Osteocyte (in vitro differentiated cells): ENCODE results near the gene MORN4. TPM values are rescaled to one million over a fixed set of nuclear protein-coding genes. Genes with fewer than 3 reads are reported as not detected.

Source experiments
- DNase-seq: peaks from one replicate; pipeline ENCODE4 v3.0.0; 2021; ENCODE audit warnings: mixed read lengths; ENCODE audit not compliant: unreplicated experiment; ENCODE audit errors: extremely low spot score
- H3K27ac Mint-ChIP-seq: one replicate; pipeline ENCODE4 v1.8.0; 2021; ENCODE audit warnings: mild to moderate bottlenecking, mixed read lengths; ENCODE audit not compliant: unreplicated experiment
- H3K27me3 Mint-ChIP-seq: one replicate; pipeline ENCODE4 v1.8.0; 2021; ENCODE audit warnings: mixed read lengths; ENCODE audit not compliant: unreplicated experiment
- H3K36me3 Mint-ChIP-seq: one replicate; pipeline ENCODE4 v1.8.0; 2021; ENCODE audit warnings: mixed read lengths; ENCODE audit not compliant: unreplicated experiment
- H3K4me1 Mint-ChIP-seq: one replicate; pipeline ENCODE4 v1.8.0; 2021; ENCODE audit warnings: mixed read lengths; ENCODE audit not compliant: unreplicated experiment
- H3K4me3 Mint-ChIP-seq: one replicate; pipeline ENCODE4 v1.8.0; 2021; ENCODE audit warnings: mild to moderate bottlenecking, moderate library complexity, mixed read lengths; ENCODE audit not compliant: unreplicated experiment
- H3K9me3 Mint-ChIP-seq: one replicate; pipeline ENCODE4 v1.8.0; 2021; ENCODE audit warnings: mixed read lengths; ENCODE audit not compliant: unreplicated experiment
- CTCF ChIP-seq: fragments of 200-600 bp; sonication (generic); IDR thresholded peaks from 2 replicates; pipeline ENCODE4 v1.5.0; 2021; ENCODE audit warnings: antibody characterized with exemption, mild to moderate bottlenecking, moderate library complexity
- long read RNA-seq: library from polyadenylated mRNA; unstranded; transcript quantifications from one replicate; pipeline ENCODE4 v2.0.0, GENCODE V29; 2021
- total RNA-seq: library from RNA; stranded (reverse); gene quantifications from 2 replicates; pipeline ENCODE4 v1.2.1, GENCODE V29; 2021

MORN4 gene
- total RNA-seq, result 13.1 and 13.3 TPM in 2 replicates
- long read RNA-seq, transcript MORN4-201 (5 exons, 2,315 nt), result major isoform, 43 of 59 reads
- long read RNA-seq, partial matches to known transcripts, result 0 of 59 reads
- long read RNA-seq, other reads (novel, unspliced or antisense), result 15 of 59 reads

- Mint-ChIP-seq H3K9me3 (no peaks in the 10 kb centered on the region), H3K4me3 (peak within 1 kb of the TSS; percentile 98), H3K27ac (peak within 1 kb of the TSS; percentile 92), H3K4me1 (peaks cover 16% of the 10 kb centered on the region), H3K36me3 (no peaks in the 10 kb centered on the region), H3K27me3 (no peaks in the 10 kb centered on the region)
- DNase-seq, result peak; percentile 97
- TF ChIP-seq CTCF, result no peak
Observed at GRCh38 chr10:97632949-97633884, at the start of gene MORN4. TSS of gene MORN4 (minus strand) at chr10:97633500. CDS start at chr10:97619653, 13,847 bp downstream.

DNA sequence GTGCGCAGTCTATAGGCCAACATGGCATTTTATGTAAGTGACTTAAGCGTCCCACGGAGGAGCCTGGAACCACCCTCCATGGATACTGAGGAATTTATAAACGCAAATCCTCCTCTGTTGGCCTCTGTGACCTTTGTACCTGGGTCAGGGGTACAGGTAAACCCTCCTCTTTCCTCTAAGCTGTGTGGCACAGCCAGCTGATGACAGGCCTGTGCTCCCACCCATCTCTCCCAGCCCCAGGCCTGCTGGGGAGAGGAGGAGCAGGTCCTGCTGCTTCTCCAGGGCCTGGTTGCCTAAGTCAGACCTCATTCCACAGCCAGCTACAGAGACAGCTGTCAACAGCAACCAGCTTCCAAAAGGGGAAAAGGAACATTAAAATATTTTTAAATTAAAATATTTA is 48.7 kb upstream of the MORN4 start:
- TF ChIP-seq CTCF, result no peak
- Mint-ChIP-seq H3K9me3 (no peaks in the 10 kb centered on the region), H3K4me3 (no peak overlapping the region), H3K27ac (no peak overlapping the region), H3K27me3 (no peaks in the 10 kb centered on the region), H3K4me1 (peaks cover 34% of the 10 kb centered on the region), H3K36me3 (peaks cover 4% of the 10 kb centered on the region)
- no peak for DNase-seq

GRCh38 chr10:97679594-97679993 is 46.3 kb upstream of the MORN4 start:
- no peak overlapping the region for H3K27ac Mint-ChIP-seq
- DNase-seq, result no peak
- H3K36me3 Mint-ChIP-seq, result peaks cover 8% of the 10 kb centered on the region
- no peak overlapping the region for H3K4me3 Mint-ChIP-seq
- TF ChIP-seq CTCF, result no peak
- no peaks in the 10 kb centered on the region for H3K9me3 Mint-ChIP-seq
- H3K27me3 Mint-ChIP-seq, result no peaks in the 10 kb centered on the region
- peaks cover 12% of the 10 kb centered on the region for H3K4me1 Mint-ChIP-seq

GRCh38 chr10:97676770-97677581 is 43.7 kb upstream of the MORN4 start:
- Mint-ChIP-seq H3K27ac (no peak overlapping the region), H3K36me3 (peaks cover 26% of the 10 kb centered on the region), H3K4me3 (no peak overlapping the region), H3K27me3 (no peaks in the 10 kb centered on the region), H3K4me1 (peaks cover 2% of the 10 kb centered on the region), H3K9me3 (no peaks in the 10 kb centered on the region)
- peak; percentile 90 for TF ChIP-seq CTCF
- DNase-seq, result no peak
